Heart left ventricle (tissue), 16 donors: Measurements from ENCODE around the gene TMEFF2. TPM values are rescaled to one million over a fixed set of nuclear protein-coding genes. Genes with fewer than 3 reads are reported as not detected.

Experiments
- ATAC-seq, 4 donors: fragments of 200-7000 bp; cut with Tn5 transposase; one replicate each; pipeline ENCODE4 v1.9.1; 2020 to 2022; ENCODE audit warnings: moderate library complexity in 4 of 4, mild to moderate bottlenecking in 3 of 4, moderate number of reproducible peaks in 1 of 4
- DNase-seq, 5 donors: peaks; one replicate each; pipeline ENCODE4 v3.0.0-alpha.2; 2020
- H3K27ac ChIP-seq, 12 donors: fragments of 200-600 bp; sonication (generic) in 4 of 12; one replicate each; pipeline versions ENCODE4 v1.5.0 to v1.8.0; 2016 to 2022; ENCODE audit warnings: mild to moderate bottlenecking in 2 of 12
- H3K27me3 ChIP-seq, 9 donors: fragments of 200-600 bp; sonication (generic) in 2 of 9; one replicate each; pipeline versions ENCODE4 v1.5.1 to v1.8.0; 2016 to 2022; ENCODE audit warnings: mild to moderate bottlenecking in 3 of 9
- H3K36me3 ChIP-seq, 9 donors: fragments of 200-600 bp; sonication (generic) in 2 of 9; one replicate each; pipeline versions ENCODE4 v1.5.0 to v1.8.0; 2018 to 2022; ENCODE audit warnings: mild to moderate bottlenecking in 2 of 9
- H3K4me1 ChIP-seq, 12 donors: fragments of 200-600 bp; sonication (generic) in 4 of 12; one replicate each; pipeline versions ENCODE4 v1.5.0 to v1.8.0; 2016 to 2022; ENCODE audit warnings: mild to moderate bottlenecking in 3 of 12
- H3K4me3 ChIP-seq, 12 donors: fragments of 200-600 bp; sonication (generic) in 4 of 12; one replicate each; pipeline versions ENCODE4 v1.5.0 to v1.8.0; 2017 to 2022; ENCODE audit warnings: mild to moderate bottlenecking in 9 of 12, moderate library complexity in 4 of 12
- H3K9me3 ChIP-seq, 12 donors: fragments of 200-600 bp; sonication (generic) in 4 of 12; one replicate each; pipeline versions ENCODE4 v1.5.0 to v1.8.0; 2016 to 2022; ENCODE audit warnings: mild to moderate bottlenecking in 1 of 12
- POLR2A ChIP-seq, 2 donors: fragments of 450-650 bp; IDR thresholded peaks; one replicate each; pipeline ENCODE4 v1.6.1; 2017; ENCODE audit warnings: antibody characterized with exemption in 2 of 2, mild to moderate bottlenecking in 2 of 2, moderate library complexity in 2 of 2
- WGBS, 4 donors: extraction: QIAGEN DNeasy Blood & Tissue Kit in 2 of 4; methylation state at CpG; one replicate each; pipeline versions ENCODE4 v1.1.5 to v1.1.7; 2013 to 2018; 5-methylcytosine and 5-hydroxymethylcytosine counted together
- intact Hi-C, 10 donors: fragments of 100-400 bp; cut with DNase I; formaldehyde crosslinking; loops; one replicate each; pipeline versions ENCODE4 v1.11.1 to v1.14.2; 2022
- polyA plus RNA-seq, 2 donors: library from polyadenylated mRNA; stranded (reverse); fragments of 200-250 nt; gene quantifications; one replicate each; pipeline ENCODE4 v1.2.3, GENCODE V29; 2013
- total RNA-seq, 9 donors: library from RNA; depleted of rRNA in 2 of 9; stranded (reverse); fragments of >200 nt in 2 of 9; fragmentation: NEBNext Ultra II Directional in 3 of 9; extraction: Animal tissue kit (Norgen Biotek cat#: 25700) in 3 of 9; gene quantifications; one replicate each; pipeline versions ENCODE4 v1.1.0 to v1.2.4, GENCODE V29; 2016 to 2023
- TF ChIP-seq, protein P1 (sequence below), 12 donors: fragments of 200-600 bp; sonication (generic) in 4 of 12; IDR thresholded peaks; one replicate each; pipeline versions ENCODE4 v1.5.0 to v1.8.0; 2018 to 2022; ENCODE audit warnings: antibody characterized with exemption in 12 of 12, mild to moderate bottlenecking in 5 of 12
- donor health status: ischemic (EF 13 %, LVEDD 7.1; RV severe dilation, severe dysfunction).
- donor health status: healthy with polysubstance abuse.
- donor health status: DM: no; HTN: yes; CAD: no.
- donor health status: DM: no; HTN: no; CAD: no.
- donor health status: ischemic (EF 25% LVEDD 6.9; RV normal size, moderate dysfunction).
- donor health status: ischemic (EF 25% LVEDD 5.7; RV mildly dilated, moderate dysfunction).
- donor health status: healthy.
- donor health status: DM: yes; HTN: yes; CAD: no.
- donor health status: ischemic (EF 35%, LVEDD 5.7; RV mildly dilated, moderate dysfunction).
- donor health status: nonischemic (EF 11% LVEDD 7.7; RV severe dilation, severe dysfunction).
- donor health status: DM: yes; HTN: yes; CAD: no.
- donor health status: PGD.
- donor health status: ischemic (EF 29% LVEDD 5.4; RV normal size, mild dysfunction).
- donor health status: nonischemic (EF 23%, LVEDD 6.1; RV moderate dilation, normal function).

The TMEFF2 gene
- total and polyA plus RNA-seq, 11 donors = 0.08 to 0.44 (median 0.23) TPM; not detected in 7

- TF ChIP-seq, protein P1, sequence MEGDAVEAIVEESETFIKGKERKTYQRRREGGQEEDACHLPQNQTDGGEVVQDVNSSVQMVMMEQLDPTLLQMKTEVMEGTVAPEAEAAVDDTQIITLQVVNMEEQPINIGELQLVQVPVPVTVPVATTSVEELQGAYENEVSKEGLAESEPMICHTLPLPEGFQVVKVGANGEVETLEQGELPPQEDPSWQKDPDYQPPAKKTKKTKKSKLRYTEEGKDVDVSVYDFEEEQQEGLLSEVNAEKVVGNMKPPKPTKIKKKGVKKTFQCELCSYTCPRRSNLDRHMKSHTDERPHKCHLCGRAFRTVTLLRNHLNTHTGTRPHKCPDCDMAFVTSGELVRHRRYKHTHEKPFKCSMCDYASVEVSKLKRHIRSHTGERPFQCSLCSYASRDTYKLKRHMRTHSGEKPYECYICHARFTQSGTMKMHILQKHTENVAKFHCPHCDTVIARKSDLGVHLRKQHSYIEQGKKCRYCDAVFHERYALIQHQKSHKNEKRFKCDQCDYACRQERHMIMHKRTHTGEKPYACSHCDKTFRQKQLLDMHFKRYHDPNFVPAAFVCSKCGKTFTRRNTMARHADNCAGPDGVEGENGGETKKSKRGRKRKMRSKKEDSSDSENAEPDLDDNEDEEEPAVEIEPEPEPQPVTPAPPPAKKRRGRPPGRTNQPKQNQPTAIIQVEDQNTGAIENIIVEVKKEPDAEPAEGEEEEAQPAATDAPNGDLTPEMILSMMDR (IDR thresholded peaks at IDR 0.05) = no peak
- TF ChIP-seq POLR2A (IDR thresholded peaks at IDR 0.05) = no peak
- H3K4me1 ChIP-seq = peaks cover 0 to 10% (median 0%) of the 10 kb centered on the region in 12 donors
- H3K4me3 ChIP-seq = no peak overlapping the region
- ATAC-seq (no peak), DNase-seq (no peak)
- H3K36me3 ChIP-seq = no peaks in the 10 kb centered on the region
- no peaks in the 10 kb centered on the region for H3K9me3 ChIP-seq
- intact Hi-C loops = no loop called here
- H3K27ac ChIP-seq = no peak overlapping the region
- no peaks in the 10 kb centered on the region for H3K27me3 ChIP-seq
- 77 to 88% (median 84%) methylated on average over 3 of the region's 3 CpGs for WGBS, 4 donors
These were observed 253.3 kb downstream of the TMEFF2 start for GRCh38 chr2:191941376-191941929.

DNA sequence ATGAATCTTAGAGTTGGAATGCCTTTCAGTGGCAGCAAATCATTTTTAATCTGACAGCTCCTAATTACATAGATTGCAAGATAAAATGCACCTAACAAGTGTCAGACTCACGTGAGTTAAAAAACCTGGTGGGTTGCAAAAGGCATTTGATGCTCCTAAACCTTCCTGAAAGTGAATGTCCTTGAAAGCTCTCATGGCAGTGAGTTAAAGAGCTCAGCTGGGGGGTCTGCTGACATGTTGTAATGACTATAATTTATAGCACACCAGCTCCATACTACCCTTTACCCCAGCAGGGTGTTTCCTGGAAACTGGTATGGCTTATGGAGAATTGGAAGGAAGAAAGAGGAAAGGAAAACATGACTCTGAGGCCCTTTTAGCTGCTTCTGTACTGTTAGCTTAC, 256.0 kb downstream of the TMEFF2 start:
- 91 to 100% (median 96%) methylated on average over 1 of the region's 1 CpG for WGBS, 4 donors
- TF ChIP-seq POLR2A (IDR thresholded peaks at IDR 0.05) = no peak
- TF ChIP-seq, protein P1 (IDR thresholded peaks at IDR 0.05) = no peak
- Histone ChIP-seq H3K27me3 (no peaks in the 10 kb centered on the region), H3K36me3 (no peaks in the 10 kb centered on the region), H3K9me3 (no peaks in the 10 kb centered on the region), H3K4me3 (no peak overlapping the region), H3K27ac (no peak overlapping the region), H3K4me1 (peaks cover 0 to 10% (median 0%) of the 10 kb centered on the region in 12 donors)
- DNase-seq (no peak), ATAC-seq (no peak)
- intact Hi-C loops = no loop called here

- Histone ChIP-seq H3K9me3 (no peaks in the 10 kb centered on the region), H3K27me3 (no peaks in the 10 kb centered on the region), H3K27ac (no peak overlapping the region), H3K36me3 (no peaks in the 10 kb centered on the region), H3K4me3 (no peak overlapping the region), H3K4me1 (peaks cover 0 to 9% (median 0%) of the 10 kb centered on the region in 12 donors)
- intact Hi-C loops = no loop called here
- TF ChIP-seq POLR2A (IDR thresholded peaks at IDR 0.05) = no peak
- TF ChIP-seq, protein P1 (IDR thresholded peaks at IDR 0.05) = no peak
- ATAC-seq (no peak), DNase-seq (no peak)
- WGBS, 4 donors = 89 to 97% (median 92%) methylated on average over 2 of the region's 2 CpGs
These were observed 257.8 kb downstream of the TMEFF2 start for GRCh38 chr2:191936882-191937405.

GRCh38 chr2:191935247-191935646, 259.5 kb downstream of the TMEFF2 start:
- Histone ChIP-seq H3K27me3 (no peaks in the 10 kb centered on the region), H3K4me1 (peaks cover 0 to 9% (median 0%) of the 10 kb centered on the region in 12 donors), H3K27ac (no peak overlapping the region), H3K9me3 (no peaks in the 10 kb centered on the region), H3K36me3 (no peaks in the 10 kb centered on the region), H3K4me3 (no peak overlapping the region)
- intact Hi-C loops = no loop called here
- no peak for TF ChIP-seq POLR2A (IDR thresholded peaks at IDR 0.05)
- TF ChIP-seq, protein P1 (IDR thresholded peaks at IDR 0.05) = no peak
- 90 to 93% (median 91%) methylated on average over 3 of the region's 3 CpGs for WGBS, 4 donors
- DNase-seq (no peak), ATAC-seq (no peak)
